Astrocyte (in vitro differentiated cells and primary cell): ENCODE data around the gene PSME1.

Experiments
- CTCF ChIP-seq: IDR thresholded peaks from 2 replicates; pipeline ENCODE4 v1.5.1; 2011; ENCODE audit warnings: low read depth, mild to moderate bottlenecking, inconsistent platforms, low read length, moderate library complexity; ENCODE audit not compliant: insufficient read depth
- EZH2 ChIP-seq: IDR thresholded peaks from 2 replicates; pipeline ENCODE4 v1.6.1; 2012; ENCODE audit warnings: mild to moderate bottlenecking, low read length, inconsistent platforms; ENCODE audit not compliant: insufficient read depth

GRCh38 chr14:24110523-24110922, 25.5 kb upstream of the PSME1 start:
- TF ChIP-seq CTCF = no peak
- no peak for TF ChIP-seq EZH2
